SKM-1 treated with dmso at 0.1 percent for 144 hours (cell line): ENCODE results near the gene MIA.
"Not testable (repeated sequence)": the region's sequence is repeated elsewhere in the genome, so short reads cannot be mapped to it uniquely, and the experiment has no call there.

Experiments used
- DNase-seq: peaks from one replicate; lab custom pipeline; 2025; ENCODE audit not compliant: unreplicated experiment; lab: John Stamatoyannopoulos, UW

Gene MIA

GRCh38 chr19:40774916-40775631 is at the start of gene MIA:
MIA (plus strand) TSS chr19:40775521; CDS start chr19:40775543, 22 bp downstream.
- no peak for DNase-seq

- no peak for DNase-seq
Measured at GRCh38 chr19:40726279-40726678, 49.0 kb upstream of the MIA start.

- not testable (repeated sequence) for DNase-seq
Measured at GRCh38 chr19:40730065-40730464, 45.3 kb upstream of the MIA start.

GRCh38 chr19:40732304-40732703 is 43.0 kb upstream of the MIA start:
- DNase-seq = not testable (repeated sequence)

GRCh38 chr19:40733149-40733548 is 42.2 kb upstream of the MIA start:
- DNase-seq = no peak

- no peak for DNase-seq
Measured at GRCh38 chr19:40735013-40735771, 40.1 kb upstream of the MIA start.

- no peak for DNase-seq
Measured at GRCh38 chr19:40736661-40737060, 38.7 kb upstream of the MIA start.

GRCh38 chr19:40737102-40737644 is 38.1 kb upstream of the MIA start:
- DNase-seq = no peak

- no peak for DNase-seq
Measured at GRCh38 chr19:40739030-40739839, 36.1 kb upstream of the MIA start.

- DNase-seq = no peak
Measured at GRCh38 chr19:40739871-40740703, 35.2 kb upstream of the MIA start.

GRCh38 chr19:40740747-40741146 is 34.6 kb upstream of the MIA start:
- no peak for DNase-seq

- no peak for DNase-seq
Measured at GRCh38 chr19:40741527-40742390, 33.6 kb upstream of the MIA start.

GRCh38 chr19:40742477-40742876 is 32.8 kb upstream of the MIA start:
- no peak for DNase-seq

GRCh38 chr19:40742886-40743285 is 32.4 kb upstream of the MIA start:
- no peak for DNase-seq

GRCh38 chr19:40743926-40744325 is 31.4 kb upstream of the MIA start:
- DNase-seq = no peak

- DNase-seq = no peak
Measured at GRCh38 chr19:40744554-40745401, 30.5 kb upstream of the MIA start.

GRCh38 chr19:40745402-40745780 is 29.9 kb upstream of the MIA start:
- DNase-seq = no peak

- no peak for DNase-seq
Measured at GRCh38 chr19:40747536-40747935, 27.8 kb upstream of the MIA start.
